GM20000 (cell line): ENCODE measurements around the gene ADAR.

ENCODE experiments used
- DNase-seq: peaks from one replicate; pipeline ENCODE4 v3.0.0; 2012; ENCODE audit warnings: low spot score
- CTCF ChIP-seq: IDR thresholded peaks from 2 replicates; pipeline ENCODE4 v1.5.1; 2012; ENCODE audit warnings: mild to moderate bottlenecking, control low read depth; ENCODE audit errors: extremely low read depth, missing control alignments

ADAR gene

GRCh38 chr1:154567386-154568156, 40.4 kb downstream of the ADAR start, which contains the start of gene CHRNB2:
Gene CHRNB2 (plus strand): TSS chr1:154567778. CDS start chr1:154568045, 267 bp downstream.
- DNase-seq: peak; percentile 92
- TF ChIP-seq CTCF: no peak

- no peak for DNase-seq
- TF ChIP-seq CTCF: no peak
Observed at GRCh38 chr1:154565876-154566275, 42.1 kb downstream of the ADAR start.

- DNase-seq: peak; percentile 83
- TF ChIP-seq CTCF: peak; percentile 92
Observed at GRCh38 chr1:154559466-154560044, 48.4 kb downstream of the ADAR start.

- peak; percentile 99 for DNase-seq
- no peak for TF ChIP-seq CTCF
Observed at GRCh38 chr1:154558720-154559465, 49.1 kb downstream of the ADAR start.

GRCh38 chr1:154557939-154558719, 49.9 kb downstream of the ADAR start, which contains the start of gene UBE2Q1:
Gene UBE2Q1 (minus strand): TSS chr1:154558662. CDS start chr1:154558553, 109 bp downstream.
- no peak for DNase-seq
- no peak for TF ChIP-seq CTCF

GRCh38 chr1:154557248-154557938, 50.6 kb downstream of the ADAR start:
- DNase-seq: no peak
- TF ChIP-seq CTCF: no peak
